Kasumi-1 (cell line): Measurements from ENCODE around the gene SH3RF3.

Experiments
- DNase-seq, 2 experiments: peaks; one replicate each; lab custom pipeline; 2025; lab: John Stamatoyannopoulos, UW

Gene SH3RF3

DNA sequence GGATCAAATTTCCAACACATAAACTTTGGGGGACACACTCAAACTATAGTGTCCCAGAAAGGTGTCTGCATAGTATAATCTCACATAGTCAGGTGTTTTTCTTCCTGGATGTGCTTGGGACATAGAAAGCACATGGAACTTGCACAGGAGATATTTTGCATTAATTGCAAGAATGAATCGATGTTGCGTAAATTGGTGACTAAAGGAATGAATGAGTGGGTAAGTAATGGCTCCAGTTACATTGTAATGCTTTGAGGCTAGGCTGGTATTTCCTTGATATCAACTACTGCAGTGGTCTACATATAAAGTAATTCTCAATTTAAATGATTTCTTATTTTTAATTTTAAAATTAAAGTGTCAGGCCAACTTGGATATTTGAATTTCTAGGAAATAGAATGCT, 53.4 kb downstream of the SH3RF3 start:
- no peak for DNase-seq

- DNase-seq = no peak
Measured at GRCh38 chr2:109183871-109184270, 54.9 kb downstream of the SH3RF3 start.

DNA sequence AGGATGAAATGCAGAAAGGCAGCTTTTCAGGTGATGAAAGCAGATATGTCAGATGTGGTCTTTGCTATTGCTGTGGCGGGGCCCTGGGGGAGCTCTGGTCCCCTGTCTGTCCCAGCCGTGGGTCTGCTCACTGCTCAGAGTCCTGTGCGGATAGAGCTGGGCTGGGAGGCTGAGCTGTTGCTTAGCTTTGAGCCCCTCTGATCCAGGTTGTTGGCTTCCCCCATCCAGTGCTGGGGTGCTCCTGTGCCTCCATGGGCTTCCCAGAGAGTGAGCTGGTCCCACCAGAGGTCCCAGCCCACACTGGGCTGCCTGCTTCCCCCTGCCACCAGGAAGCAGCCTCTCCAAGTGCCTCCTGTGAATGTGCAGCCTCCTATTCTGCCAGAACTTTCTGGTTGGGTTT, 55.4 kb downstream of the SH3RF3 start:
- no peak for DNase-seq

- no peak for DNase-seq
Measured at GRCh38 chr2:109185338-109185737, 56.3 kb downstream of the SH3RF3 start.

- no peak for DNase-seq
Measured at GRCh38 chr2:109185821-109186570, 57.0 kb downstream of the SH3RF3 start.

DNA sequence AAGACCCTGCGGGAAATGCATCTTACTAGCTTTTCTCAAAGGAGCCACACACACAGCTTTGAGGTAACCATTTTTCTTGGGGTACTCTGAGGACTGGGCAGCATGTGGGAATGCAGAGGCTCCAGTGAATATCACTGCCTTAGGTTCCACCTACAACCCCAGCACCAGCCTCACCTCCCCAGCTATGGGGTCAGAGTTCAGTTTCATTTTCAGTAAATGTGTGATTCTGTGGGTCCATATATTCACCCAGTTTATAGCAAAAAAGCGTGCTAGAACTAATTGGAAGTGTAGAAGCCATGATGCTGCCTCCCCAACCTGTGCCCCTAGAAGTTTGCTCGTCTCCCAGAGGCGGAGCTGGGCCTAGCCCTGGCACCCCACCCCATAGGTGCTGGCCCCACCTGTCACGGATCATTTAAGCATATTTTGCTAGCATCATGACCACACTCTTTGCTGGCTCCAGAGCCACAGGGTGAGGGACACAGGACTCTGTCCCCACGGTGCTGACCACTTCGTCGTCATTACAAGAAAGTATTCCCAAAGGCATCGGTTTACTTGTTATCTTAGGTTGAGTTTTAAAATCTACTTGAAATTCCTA, 57.7 kb downstream of the SH3RF3 start:
- no peak for DNase-seq

- no peak for DNase-seq
Measured at GRCh38 chr2:109187711-109188495, 58.9 kb downstream of the SH3RF3 start.

- DNase-seq = no peak
Measured at GRCh38 chr2:109188496-109188890, 59.5 kb downstream of the SH3RF3 start.

DNA sequence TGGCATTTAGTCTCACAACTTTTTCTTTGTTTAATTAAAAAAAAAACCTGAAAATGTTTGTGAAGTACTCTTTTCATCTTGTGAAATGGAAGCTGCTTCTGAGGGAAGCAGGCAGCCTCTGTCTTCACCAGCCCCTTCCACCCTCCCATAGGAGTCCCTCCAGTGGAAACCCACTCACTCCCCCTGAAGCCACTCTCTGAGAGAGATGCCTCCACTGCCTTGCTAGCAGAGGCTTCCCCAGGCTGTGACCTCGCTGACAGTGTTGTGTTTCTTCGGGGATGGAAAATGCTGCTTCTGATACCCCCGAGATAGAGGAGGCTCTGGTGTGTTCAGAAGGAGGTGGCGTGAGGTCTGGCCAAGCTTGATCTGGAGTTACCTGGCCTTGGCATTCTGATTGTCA, 59.9 kb downstream of the SH3RF3 start:
- DNase-seq = no peak

DNA sequence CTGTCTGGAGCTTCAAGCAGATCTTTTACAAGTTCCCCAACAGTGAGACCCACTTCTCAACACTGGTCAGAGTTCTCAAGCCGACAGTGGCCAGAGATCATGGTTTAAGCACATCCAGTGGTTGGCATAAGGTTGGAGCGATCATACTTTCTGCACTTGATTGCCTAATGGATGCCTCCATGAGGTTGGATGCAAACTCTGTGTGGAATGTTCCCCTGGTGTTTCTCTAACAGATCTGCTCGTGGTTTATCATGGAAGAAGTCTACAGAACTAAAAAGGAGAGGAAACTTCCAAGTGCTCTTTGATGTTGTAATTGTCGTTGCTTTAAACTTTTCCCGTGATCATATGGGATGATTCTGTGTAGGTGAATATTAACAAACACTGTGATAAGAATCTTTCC, 60.7 kb downstream of the SH3RF3 start:
- no peak for DNase-seq

DNA sequence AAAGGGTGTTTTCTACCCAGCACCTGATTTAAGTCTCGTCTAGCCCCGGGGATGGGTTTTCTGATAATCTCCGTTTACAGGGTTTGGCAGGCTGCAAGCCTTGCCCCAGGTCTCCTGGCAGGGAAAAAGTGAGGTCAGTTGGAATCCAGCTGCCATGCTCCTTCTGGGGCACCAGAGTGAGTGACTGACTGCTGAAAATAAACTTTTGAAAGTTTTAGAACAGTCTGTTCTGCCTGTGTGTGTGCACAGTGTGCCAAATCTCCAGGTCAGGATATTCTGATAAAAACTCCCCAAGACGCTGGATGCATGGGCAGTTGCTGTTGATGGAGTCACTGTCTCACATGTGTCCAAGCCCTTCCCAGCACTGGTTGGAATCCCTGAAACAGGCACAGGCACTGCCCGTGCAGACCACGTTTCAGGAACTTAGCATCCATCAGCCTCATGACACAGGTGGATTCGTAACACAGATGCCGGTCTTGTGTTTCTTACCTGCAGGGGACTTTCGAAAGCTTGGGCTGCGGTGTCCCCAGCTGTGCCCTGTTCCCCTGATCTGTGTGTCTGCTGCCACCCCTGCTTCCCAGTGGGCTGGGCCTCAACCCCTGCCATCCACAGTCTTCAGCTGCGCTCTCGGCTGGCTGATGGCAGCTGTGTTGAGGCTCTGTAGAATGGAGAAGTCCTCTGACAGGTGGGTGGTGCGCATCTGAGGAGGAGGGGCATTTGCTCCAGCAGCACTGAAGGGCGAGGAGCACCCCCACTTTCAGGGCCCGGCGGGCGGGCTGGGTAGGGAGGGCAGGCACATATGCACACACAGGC, 65.0 kb downstream of the SH3RF3 start:
- DNase-seq = no peak

GRCh38 chr2:109194620-109194937, 65.6 kb downstream of the SH3RF3 start:
- no peak for DNase-seq

DNA sequence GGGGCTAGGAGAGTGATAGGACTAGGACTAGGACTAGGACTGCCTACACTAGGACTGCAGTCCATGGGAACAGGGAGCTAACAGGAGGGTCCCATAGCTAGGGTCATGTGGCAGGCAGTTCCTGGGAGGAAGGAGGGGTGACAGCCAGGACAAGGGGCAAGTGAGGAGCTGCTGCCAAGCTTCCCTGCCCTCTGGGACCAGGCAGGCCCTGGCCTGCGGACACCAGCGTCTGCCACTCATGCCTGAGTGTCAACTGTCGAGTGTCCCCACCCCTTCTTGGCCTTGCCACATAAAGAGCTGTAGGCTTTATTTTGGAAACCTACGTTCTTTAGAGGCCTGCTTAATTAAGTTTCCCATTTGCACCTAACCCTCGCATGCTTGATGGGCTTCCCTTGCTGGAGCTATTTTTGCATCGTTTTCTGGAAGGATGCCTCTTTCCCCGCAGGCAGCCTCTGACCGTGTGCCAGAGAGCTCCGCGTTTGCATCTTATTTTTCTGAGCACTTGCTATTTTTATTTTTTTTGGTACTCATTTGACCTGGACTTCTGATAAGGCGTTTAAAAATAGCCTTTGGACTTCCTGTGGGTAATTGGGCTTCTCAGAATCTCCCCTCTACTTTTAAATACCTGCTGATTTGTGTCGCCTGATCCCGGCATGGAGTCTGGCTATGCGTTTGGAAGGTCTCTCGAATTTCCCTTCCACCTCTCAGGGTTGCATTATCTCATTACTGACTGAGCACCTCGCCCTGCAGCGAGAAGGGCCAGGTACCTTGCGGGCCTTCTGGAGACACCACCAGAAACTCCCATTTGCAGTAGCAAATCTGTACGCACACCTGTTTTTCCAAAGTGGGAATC, 66.4 kb downstream of the SH3RF3 start:
- DNase-seq = no peak

- no peak for DNase-seq
Measured at GRCh38 chr2:109196081-109196875, 67.3 kb downstream of the SH3RF3 start.

DNA sequence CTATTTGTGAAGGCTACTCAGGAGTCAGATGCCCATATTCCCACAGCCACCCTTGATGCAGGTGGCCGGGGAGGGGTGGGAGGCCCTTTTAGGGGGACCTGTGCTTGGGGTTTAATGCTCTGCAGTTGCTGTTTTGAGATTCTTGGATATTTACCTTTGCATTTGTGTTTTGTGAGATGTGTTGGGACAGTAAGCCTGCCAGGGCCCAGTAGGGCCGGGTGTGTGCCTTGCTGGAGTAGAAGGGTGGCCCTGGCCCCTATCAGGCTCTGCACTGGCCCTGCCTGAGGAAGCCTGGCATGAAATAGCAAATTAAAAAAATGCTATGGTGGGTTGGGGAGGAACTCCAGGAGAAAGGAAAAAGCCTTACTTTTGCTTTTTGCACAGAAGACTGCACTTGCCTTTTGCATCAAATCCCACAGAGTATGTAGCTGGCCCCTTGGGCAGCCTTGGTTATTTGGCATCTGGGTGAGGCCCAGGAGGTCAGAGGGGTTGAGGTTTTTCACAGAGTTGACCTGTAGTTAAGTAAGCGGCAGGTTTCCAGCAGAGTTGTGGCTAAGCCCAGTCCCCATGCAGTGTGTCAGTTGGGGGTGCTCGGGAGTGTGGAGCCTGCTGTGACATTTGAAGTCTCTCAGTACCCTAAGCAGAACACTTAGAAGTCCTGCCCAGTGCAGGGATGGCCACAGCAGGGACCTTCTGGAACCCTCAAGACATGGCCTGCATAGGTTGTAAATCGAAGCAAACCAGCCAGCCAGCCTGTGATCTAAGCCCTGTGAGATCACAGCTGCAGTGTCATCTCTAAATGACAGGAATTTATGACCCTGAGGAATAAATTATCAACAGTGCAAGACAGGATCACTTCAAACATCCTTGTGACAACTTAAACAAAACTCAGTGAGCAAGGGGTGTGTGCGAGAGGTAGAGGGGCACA, 68.8 kb downstream of the SH3RF3 start:
- no peak for DNase-seq

GRCh38 chr2:109199790-109200189, 70.8 kb downstream of the SH3RF3 start:
- no peak for DNase-seq

GRCh38 chr2:109200616-109201464, 71.8 kb downstream of the SH3RF3 start:
- DNase-seq = no peak

DNA sequence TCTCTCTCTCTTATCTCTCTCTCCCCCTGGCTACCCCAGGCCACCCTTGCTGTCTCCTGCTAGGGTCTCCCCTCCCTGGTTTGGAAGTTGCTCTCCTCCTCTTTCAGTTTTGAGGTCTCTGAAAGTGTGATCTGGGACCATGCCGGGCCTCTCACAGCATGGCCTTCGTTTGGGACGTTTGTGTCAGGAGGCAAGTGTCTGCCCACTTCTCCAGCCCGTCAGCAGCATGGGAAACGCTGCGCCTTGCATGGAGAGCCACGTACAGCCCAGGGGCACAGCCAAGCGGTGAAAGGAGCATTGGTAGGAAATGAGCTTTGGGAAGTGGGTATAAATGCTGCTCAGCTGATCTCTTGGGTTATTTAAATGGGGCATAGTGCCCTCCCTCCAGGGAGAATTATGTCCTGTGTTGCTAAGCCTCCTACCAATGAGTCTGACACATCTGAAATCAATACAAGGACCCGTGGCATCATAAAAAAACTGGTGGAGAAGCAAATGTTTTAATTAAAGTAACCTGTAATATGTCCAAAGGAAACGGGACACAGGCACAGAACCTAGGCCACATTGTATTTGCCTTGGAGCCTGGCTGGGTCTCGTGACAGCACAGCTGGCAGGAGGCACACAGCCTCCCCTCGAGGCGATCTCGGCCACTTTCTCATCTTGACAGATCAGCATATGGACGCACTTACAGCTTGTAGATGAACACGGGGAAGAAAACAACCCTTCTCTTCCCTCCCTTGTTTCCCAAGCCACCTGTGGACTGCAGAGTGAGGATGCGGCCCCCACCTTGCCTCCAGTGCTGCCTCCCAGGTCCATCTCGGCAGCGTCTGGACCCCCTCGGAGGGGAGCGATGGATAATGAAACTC, 72.7 kb downstream of the SH3RF3 start:
- DNase-seq = no peak
